WERI-Rb-1 (cell line): Measurements from ENCODE around the gene ATP8B2.

ENCODE experiments used
- DNase-seq: peaks from one replicate; pipeline ENCODE4 v3.0.0-alpha.2; 2020
- H3K27ac ChIP-seq: fragments of 250-450 bp; sonication (Bioruptor Pico); 2 replicates; pipeline ENCODE4 v1.5.1; 2020; ENCODE audit warnings: mild to moderate bottlenecking, moderate library complexity
- H3K27me3 ChIP-seq: fragments of 250-450 bp; sonication (Bioruptor Pico); 2 replicates; pipeline ENCODE4 v1.5.1; 2021; ENCODE audit warnings: mild to moderate bottlenecking, low read depth, moderate library complexity; ENCODE audit not compliant: insufficient read depth, severe bottlenecking
- H3K36me3 ChIP-seq: fragments of 250-450 bp; sonication (Bioruptor Pico); 2 replicates; pipeline ENCODE4 v1.5.1; 2020; ENCODE audit warnings: mild to moderate bottlenecking, moderate library complexity
- H3K4me3 ChIP-seq: 2 replicates; pipeline ENCODE4 v1.5.1; 2011; ENCODE audit warnings: low read depth, mild to moderate bottlenecking, control low read depth, low read length
- H3K9me3 ChIP-seq: fragments of 250-450 bp; sonication (Bioruptor Pico); 2 replicates; pipeline ENCODE4 v1.5.1; 2021; ENCODE audit warnings: mild to moderate bottlenecking, moderate library complexity; ENCODE audit not compliant: severe bottlenecking
- CTCF ChIP-seq: IDR thresholded peaks from 2 replicates; pipeline ENCODE4 v1.5.1; 2011; ENCODE audit warnings: low read depth, mild to moderate bottlenecking, control low read depth, inconsistent platforms, low read length

The ATP8B2 gene

DNA sequence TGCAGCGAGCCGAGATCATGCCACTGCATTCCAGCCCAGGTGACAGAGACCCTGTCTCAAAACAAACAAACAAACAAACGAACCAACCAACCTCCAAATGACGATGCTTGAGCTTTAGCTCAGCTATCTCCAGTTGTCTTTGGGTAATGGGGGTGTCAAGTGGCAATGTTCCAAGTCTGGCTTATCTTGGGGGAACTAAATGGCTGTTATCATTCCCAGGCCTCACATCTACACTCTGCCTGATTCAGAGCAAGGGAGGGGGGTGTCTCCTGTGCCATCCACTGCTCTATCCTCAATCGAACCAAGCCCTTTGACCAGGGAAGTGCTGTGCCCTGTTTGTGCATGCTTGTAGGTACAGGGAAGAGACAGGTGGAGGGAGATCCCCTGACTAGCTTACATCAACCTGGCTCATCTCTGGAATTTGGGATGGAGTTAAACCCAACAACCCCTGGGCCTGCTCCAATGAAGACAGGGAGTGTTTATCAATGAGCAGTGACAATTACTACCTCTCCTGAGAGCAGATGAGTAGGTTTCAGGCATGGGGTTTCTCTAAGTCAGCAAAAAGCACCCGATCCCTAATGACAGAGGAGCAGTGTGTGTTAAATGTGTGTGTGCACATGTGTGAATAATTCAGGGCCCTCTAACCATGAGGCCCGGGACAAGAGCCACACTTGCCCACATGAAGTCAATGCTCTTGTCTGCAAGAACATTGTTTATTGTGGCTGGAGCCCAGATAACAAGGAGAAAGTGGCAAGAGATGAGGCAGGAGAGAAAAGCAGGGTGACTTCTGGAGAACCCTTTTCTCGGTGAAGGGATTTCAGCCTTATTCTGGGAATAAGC, 59.5 kb downstream of the ATP8B2 start:
- Histone ChIP-seq H3K27ac (no peak overlapping the region), H3K4me3 (no peak overlapping the region), H3K36me3 (no peaks in the 10 kb centered on the region), H3K9me3 (peaks cover 16% of the 10 kb centered on the region), H3K27me3 (peaks cover 95% of the 10 kb centered on the region)
- DNase-seq, result no peak
- TF ChIP-seq CTCF, result no peak

- no peak for TF ChIP-seq CTCF
- Histone ChIP-seq H3K4me3 (no peak overlapping the region), H3K27me3 (peaks cover 95% of the 10 kb centered on the region), H3K9me3 (peaks cover 11% of the 10 kb centered on the region), H3K36me3 (no peaks in the 10 kb centered on the region), H3K27ac (no peak overlapping the region)
- no peak for DNase-seq
Observed at GRCh38 chr1:154386643-154387352, 61.5 kb downstream of the ATP8B2 start.

- Histone ChIP-seq H3K4me3 (no peak overlapping the region), H3K9me3 (peaks cover 36% of the 10 kb centered on the region), H3K36me3 (no peaks in the 10 kb centered on the region), H3K27me3 (peaks cover 90% of the 10 kb centered on the region), H3K27ac (no peak overlapping the region)
- TF ChIP-seq CTCF, result no peak
- no peak for DNase-seq
Observed at GRCh38 chr1:154391086-154391770, 65.9 kb downstream of the ATP8B2 start.

GRCh38 chr1:154398141-154398540, 72.8 kb downstream of the ATP8B2 start:
- no peak for TF ChIP-seq CTCF
- H3K9me3 ChIP-seq, result peaks cover 45% of the 10 kb centered on the region
- H3K27ac ChIP-seq, result no peak overlapping the region
- H3K4me3 ChIP-seq, result no peak overlapping the region
- H3K36me3 ChIP-seq, result no peaks in the 10 kb centered on the region
- no peak for DNase-seq
- H3K27me3 ChIP-seq, result peaks cover 88% of the 10 kb centered on the region

DNA sequence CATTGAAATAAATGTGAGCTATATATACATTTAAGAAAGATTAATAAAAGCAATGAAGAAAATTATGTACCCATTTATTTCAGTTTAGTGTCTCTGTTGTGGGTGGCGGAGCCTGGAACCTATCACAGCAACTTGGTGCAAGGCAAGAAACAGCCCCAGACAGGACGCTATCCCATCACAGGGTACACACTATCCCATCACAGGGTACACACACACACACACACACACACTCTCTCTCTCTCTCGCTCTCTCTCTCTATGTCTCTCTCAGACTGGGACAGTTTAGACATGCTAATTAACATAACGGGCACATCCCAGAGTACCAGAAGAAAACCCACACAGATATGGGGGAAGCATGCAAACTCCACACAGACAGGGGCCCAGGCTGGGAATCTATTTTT, 73.4 kb downstream of the ATP8B2 start:
- no peak overlapping the region for H3K27ac ChIP-seq

More for the DNA sequence above, 73.4 kb downstream of the ATP8B2 start:
- TF ChIP-seq CTCF, result no peak
- DNase-seq, result no peak
- Histone ChIP-seq H3K9me3 (peaks cover 42% of the 10 kb centered on the region), H3K36me3 (no peaks in the 10 kb centered on the region), H3K27me3 (peaks cover 88% of the 10 kb centered on the region), H3K4me3 (no peak overlapping the region)
